Common myeloid progenitor, CD34-positive (primary cell): ENCODE data around the gene C1GALT1.
A peak's percentile ranks its signal among the peaks of the same experiment; 100 is the strongest.

Experiments used
- CTCF ChIA-PET: fragments of 350-600 bp; sonication (Branson Sonifier 250); formaldehyde crosslinking; loops from one replicate; lab custom pipeline; 2021; ENCODE audit warnings: antibody characterized with exemption; lab: Charles Lee
- POLR2A ChIA-PET: fragments of 350-600 bp; sonication (Branson Sonifier 250); formaldehyde crosslinking; loops from one replicate; lab custom pipeline; 2021; ENCODE audit warnings: antibody characterized with exemption; lab: Charles Lee
- DNase-seq, 3 donors: peaks; one replicate each; pipeline versions ENCODE4 v3.0.0 to v3.0.0-alpha.2; 2013
- H3K27ac ChIP-seq, 2 experiments: 1 replicate in 1 of 2; 2 replicates in 1 of 2; pipeline ENCODE4 v1.7.0; 2013; ENCODE audit warnings: inconsistent platforms in 2 of 2, low read length in 2 of 2, mild to moderate bottlenecking in 2 of 2, low read depth in 1 of 2, moderate library complexity in 1 of 2; ENCODE audit not compliant: severe bottlenecking in 2 of 2, insufficient read depth in 1 of 2, poor library complexity in 1 of 2
- H3K27me3 ChIP-seq, 5 experiments: replicated peaks in 2 of 5; 1 replicate in 3 of 5; 2 replicates in 2 of 5; pipeline versions ENCODE4 v1.6.1 to v1.7.0; 2013; ENCODE audit warnings: low read length in 4 of 5, mild to moderate bottlenecking in 2 of 5, moderate library complexity in 2 of 5, inconsistent platforms in 1 of 5; ENCODE audit not compliant: insufficient read depth in 5 of 5, control insufficient read depth in 4 of 5
- H3K36me3 ChIP-seq, 4 experiments: 1 replicate in 2 of 4; 2 replicates in 2 of 4; pipeline versions ENCODE4 v1.6.1 to v1.7.0; 2013; ENCODE audit warnings: low read length in 3 of 4, control low read depth in 1 of 4, mild to moderate bottlenecking in 1 of 4; ENCODE audit not compliant: control insufficient read depth in 4 of 4, insufficient read depth in 4 of 4
- H3K4me1 ChIP-seq, 4 experiments: 1 replicate in 3 of 4; 2 replicates in 1 of 4; pipeline versions ENCODE4 v1.6.1 to v1.7.1; 2013; ENCODE audit warnings: low read length in 3 of 4, mild to moderate bottlenecking in 3 of 4, control low read depth in 1 of 4, inconsistent platforms in 1 of 4, moderate library complexity in 1 of 4; ENCODE audit not compliant: control insufficient read depth in 4 of 4, insufficient read depth in 4 of 4; ENCODE audit errors: control extremely low read depth in 1 of 4
- H3K4me3 ChIP-seq, 7 experiments: 1 replicate in 4 of 7; 2 replicates in 3 of 7; pipeline versions ENCODE4 v1.5.1 to v1.7.0; 2013; ENCODE audit warnings: mild to moderate bottlenecking in 7 of 7, low read length in 6 of 7, moderate library complexity in 6 of 7, inconsistent platforms in 2 of 7, low read depth in 2 of 7, control low read depth in 1 of 7; ENCODE audit not compliant: insufficient read depth in 4 of 7, control insufficient read depth in 1 of 7; ENCODE audit errors: extremely low read depth in 1 of 7
- H3K9me3 ChIP-seq, 5 experiments: 1 replicate in 4 of 5; 2 replicates in 1 of 5; pipeline versions ENCODE4 v1.6.1 to v1.7.1; 2013; ENCODE audit warnings: low read length in 4 of 5, mild to moderate bottlenecking in 2 of 5, inconsistent platforms in 1 of 5, low read depth in 1 of 5, moderate library complexity in 1 of 5; ENCODE audit not compliant: control insufficient read depth in 4 of 5, insufficient read depth in 2 of 5; ENCODE audit errors: control extremely low read depth in 1 of 5
- WGBS: methylation state at CpG from one replicate; pipeline ENCODE4 v1.1.5; 2013; ENCODE audit not compliant: insufficient coverage; 5-methylcytosine and 5-hydroxymethylcytosine counted together

Gene C1GALT1

GRCh38 chr7:7178081-7178480 lies 4.3 kb upstream of the C1GALT1 start:
- 100% methylated on average over 2 of the region's 2 CpGs for WGBS
- H3K27ac ChIP-seq, result no peak overlapping the region
- POLR2A ChIA-PET, result no interaction called here

DNA sequence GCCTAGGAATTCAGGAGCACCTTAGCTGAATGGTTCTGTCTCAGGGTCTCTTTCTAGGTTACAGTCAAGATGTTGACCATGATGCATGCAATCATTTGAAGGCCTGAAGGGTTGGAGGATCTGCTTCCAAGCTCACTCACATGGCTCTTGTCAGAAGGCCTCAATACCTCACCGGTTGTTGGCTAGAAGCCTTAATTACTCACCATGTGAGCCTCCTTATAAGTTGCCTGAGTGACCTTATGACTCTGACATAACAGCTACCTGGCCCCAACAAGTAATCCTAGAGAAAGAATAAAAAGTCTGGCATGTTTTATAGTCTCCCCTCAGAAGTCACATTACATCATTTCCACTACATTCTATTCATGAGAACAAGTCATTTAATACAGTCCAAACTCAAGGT lies 3.4 kb upstream of the C1GALT1 start:
- H3K27me3 ChIP-seq, result no peaks in the 10 kb centered on the region
- H3K27ac ChIP-seq, result no peak overlapping the region
- H3K36me3 ChIP-seq, result no peaks in the 10 kb centered on the region
- peaks cover 0 to 2% (median 0%) of the 10 kb centered on the region in 5 experiments for H3K9me3 ChIP-seq
- ChIA-PET POLR2A (no interaction called here), CTCF (no interaction called here)
- H3K4me1 ChIP-seq, result peaks cover 7 to 22% (median 15%) of the 10 kb centered on the region in 4 experiments
- no peak for DNase-seq
- no peak overlapping the region for H3K4me3 ChIP-seq
- WGBS, result 100% methylated on average over 1 of the region's 1 CpG

More at GRCh38 chr7:7178081-7178480, 4.3 kb upstream of the C1GALT1 start:
- no peak for DNase-seq
- H3K4me1 ChIP-seq, result peaks cover 7 to 14% (median 8%) of the 10 kb centered on the region in 4 experiments
- H3K9me3 ChIP-seq, result peaks cover 0 to 2% (median 0%) of the 10 kb centered on the region in 5 experiments
- H3K36me3 ChIP-seq, result no peaks in the 10 kb centered on the region
- no peak overlapping the region for H3K4me3 ChIP-seq
- no peaks in the 10 kb centered on the region for H3K27me3 ChIP-seq
- CTCF ChIA-PET, result interaction anchor here (0.9 kb wide), 1 partner anchor 72 kb away, joined by 3 read pairs; no protein-coding TSS in a partner anchor

DNA sequence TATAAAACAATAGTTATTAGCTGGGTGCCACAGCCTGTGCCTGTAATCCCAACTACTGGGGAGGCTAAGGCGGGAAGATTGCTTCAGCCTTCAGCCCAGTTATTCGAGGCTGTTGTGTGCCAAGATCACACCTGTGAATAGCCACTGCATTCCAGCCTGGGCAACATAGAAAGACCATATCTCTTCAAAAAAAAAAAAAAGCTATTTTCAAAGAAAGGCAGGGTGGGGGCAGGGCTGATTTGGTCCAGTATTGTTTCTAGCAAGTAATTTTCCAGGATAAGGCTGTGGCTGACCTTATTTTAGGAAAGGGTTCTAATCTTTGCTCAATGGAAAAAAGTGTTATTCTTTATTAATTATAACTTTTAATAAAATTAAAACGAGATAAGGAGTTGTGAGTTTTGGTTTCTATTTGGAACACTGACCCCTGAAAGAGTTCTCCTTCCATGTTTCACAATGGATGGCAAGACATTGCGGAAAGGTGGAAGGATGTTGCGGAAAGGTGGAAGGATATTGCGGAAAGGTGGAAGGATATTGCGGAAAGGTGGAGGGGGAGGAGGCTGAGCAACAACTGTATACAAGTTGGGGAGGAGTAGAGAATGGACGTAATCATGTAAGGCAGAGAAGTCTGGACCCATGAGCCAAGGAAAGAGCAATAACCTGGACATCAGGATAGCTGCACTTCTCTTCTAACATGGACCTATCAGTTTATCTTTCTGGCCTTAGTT lies 1.5 kb upstream of the C1GALT1 start:
- peak overlapping the region; percentile 66 to 87 for H3K27ac ChIP-seq
- peaks cover 0 to 2% (median under 1%) of the 10 kb centered on the region in 4 experiments for H3K36me3 ChIP-seq
- CTCF ChIA-PET, result interaction anchor here (0.6 to 2.6 kb wide), 9 partner anchors 9 to 605 kb away, joined by 3 to 10 read pairs (median 3); partner anchors contain the start of gene COL28A1
- H3K9me3 ChIP-seq, result no peaks in the 10 kb centered on the region
- H3K27me3 ChIP-seq, result no peaks in the 10 kb centered on the region
- POLR2A ChIA-PET, result no interaction called here
- DNase-seq, result no peak
- peaks cover 10 to 35% (median 29%) of the 10 kb centered on the region in 4 experiments for H3K4me1 ChIP-seq
- 96% methylated on average over 4 of the region's 8 CpGs for WGBS
- peak overlapping the region in 6 of 7 experiments; percentile 70 to 93 (median 84) for H3K4me3 ChIP-seq

- no peaks in the 10 kb centered on the region for H3K27me3 ChIP-seq
- H3K9me3 ChIP-seq, result no peaks in the 10 kb centered on the region
- ChIA-PET CTCF (interaction anchor here (0.6 to 3.0 kb wide), 12 partner anchors 9 to 1114 kb away, joined by 3 to 10 read pairs (median 3); partner anchors contain the start of gene COL28A1), POLR2A (no interaction called here)
- peak; percentile 89 to 96 (median 95) for DNase-seq
- peak overlapping the region; percentile 66 to 87 for H3K27ac ChIP-seq
- 0% methylated on average over 6 of the region's 12 CpGs for WGBS
- peaks cover 0 to 8% (median 6%) of the 10 kb centered on the region in 4 experiments for H3K36me3 ChIP-seq
- peaks cover 10 to 35% (median 29%) of the 10 kb centered on the region in 4 experiments for H3K4me1 ChIP-seq
- peak overlapping the region; percentile 31 to 93 (median 77) for H3K4me3 ChIP-seq
Observed at GRCh38 chr7:7181519-7182155, 707 bp upstream of the C1GALT1 start.

GRCh38 chr7:7183061-7183837 lies 905 bp downstream of the C1GALT1 start:
- CTCF ChIA-PET, result interaction anchor here (0.8 to 3.0 kb wide), 4 partner anchors 18 to 80 kb away, joined by 3 to 10 read pairs (median 6); no protein-coding TSS in a partner anchor
- Histone ChIP-seq H3K27ac (peak overlapping the region; percentile 41 to 88), H3K4me3 (peak overlapping the region; percentile 79 to 95 (median 90)), H3K9me3 (no peaks in the 10 kb centered on the region), H3K36me3 (peaks cover 0 to 8% (median 6%) of the 10 kb centered on the region in 4 experiments), H3K27me3 (no peaks in the 10 kb centered on the region), H3K4me1 (peaks cover 10 to 35% (median 29%) of the 10 kb centered on the region in 4 experiments)
- DNase-seq, result peak in 2 of 3 donors; percentile 51 to 68
- 0% methylated on average over 17 of the region's 44 CpGs for WGBS
- POLR2A ChIA-PET, result interaction anchor here (0.7 kb wide), 1 partner anchor 45 kb away, joined by 6 read pairs; no protein-coding TSS in a partner anchor

DNA sequence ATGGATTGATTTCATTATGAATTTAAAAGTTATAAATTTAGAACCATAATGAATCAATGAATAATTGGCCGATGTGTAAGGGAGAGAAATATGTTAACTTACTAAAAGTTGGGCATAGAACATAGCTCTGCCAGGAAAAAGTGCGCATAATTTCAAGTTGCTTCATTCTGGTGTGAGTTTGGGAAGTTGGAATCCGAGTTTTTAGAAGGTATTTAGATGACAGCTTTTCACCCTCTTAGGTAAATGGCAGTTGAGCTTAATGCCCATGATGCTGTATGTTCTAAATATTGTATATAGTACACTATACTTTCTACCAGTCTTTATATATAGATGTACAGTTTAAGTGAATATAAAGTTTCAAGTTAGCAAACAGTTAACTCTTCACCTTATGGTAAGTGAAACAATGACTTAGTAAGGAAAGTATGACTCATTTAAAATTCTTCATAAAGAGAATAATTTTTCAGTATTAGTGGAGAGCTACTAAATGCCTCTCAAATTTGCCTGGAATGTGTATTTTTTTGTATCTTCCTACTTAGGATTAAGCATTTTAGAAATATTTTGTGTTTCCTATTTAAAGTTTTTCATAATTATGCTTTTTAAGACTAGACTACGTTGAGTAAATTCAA lies 1.6 kb downstream of the C1GALT1 start:
- Histone ChIP-seq H3K4me1 (peaks cover 10 to 35% (median 29%) of the 10 kb centered on the region in 4 experiments), H3K9me3 (no peaks in the 10 kb centered on the region), H3K4me3 (peak overlapping the region in 6 of 7 experiments; percentile 83 to 95 (median 92)), H3K27me3 (no peaks in the 10 kb centered on the region), H3K27ac (peak overlapping the region in 1 of 2 experiments; percentile 88), H3K36me3 (peaks cover 0 to 8% (median 6%) of the 10 kb centered on the region in 4 experiments)
- 43% methylated on average over 1 of the region's 4 CpGs for WGBS
- ChIA-PET CTCF (interaction anchor here (1.5 to 3.0 kb wide), 2 partner anchors 18 to 70 kb away, joined by 4 to 9 read pairs; no protein-coding TSS in a partner anchor), POLR2A (no interaction called here)
- DNase-seq, result peak in 2 of 3 donors; percentile 17 to 42
